ENCODE results near the gene DHX38. TPM values are rescaled to one million over a fixed set of nuclear protein-coding genes. Genes with fewer than 3 reads are reported as not detected.

Gene DHX38
- total and polyA plus RNA-seq, 2 of the 13 experiments (the other 11 are each of a cell fraction or from before 2014, with no cell fraction given), result 54.4 to 85.9 TPM

- TF ChIP-seq, protein P1, sequence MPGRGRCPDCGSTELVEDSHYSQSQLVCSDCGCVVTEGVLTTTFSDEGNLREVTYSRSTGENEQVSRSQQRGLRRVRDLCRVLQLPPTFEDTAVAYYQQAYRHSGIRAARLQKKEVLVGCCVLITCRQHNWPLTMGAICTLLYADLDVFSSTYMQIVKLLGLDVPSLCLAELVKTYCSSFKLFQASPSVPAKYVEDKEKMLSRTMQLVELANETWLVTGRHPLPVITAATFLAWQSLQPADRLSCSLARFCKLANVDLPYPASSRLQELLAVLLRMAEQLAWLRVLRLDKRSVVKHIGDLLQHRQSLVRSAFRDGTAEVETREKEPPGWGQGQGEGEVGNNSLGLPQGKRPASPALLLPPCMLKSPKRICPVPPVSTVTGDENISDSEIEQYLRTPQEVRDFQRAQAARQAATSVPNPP (CRISPR knock-in tag; IDR thresholded peaks at IDR 0.05), result no peak
- TF ChIP-seq E2F2 (CRISPR knock-in tag; IDR thresholded peaks at IDR 0.05; ENCODE audit: borderline replicate concordance) (peak; percentile 71; the same call in 1 of the 2 replicates), NR3C1 (CRISPR knock-in tag; IDR thresholded peaks at IDR 0.05) (no peak), SOX13 (IDR thresholded peaks at IDR 0.05) (peak; percentile 31; the same call in 1 of the 2 replicates), SOX13 (CRISPR knock-in tag; conservative IDR thresholded peaks at IDR 0.05 in 1 of 2, IDR thresholded peaks at IDR 0.05 in 1 of 2) (peak in 1 of 2 experiments; percentile 81; a peak in 2 of 4 replicates), RAD21 (CRISPR knock-in tag; IDR thresholded peaks at IDR 0.05) (no peak; the same call in 1 of the 2 replicates), ZNF777 (CRISPR knock-in tag; IDR thresholded peaks at IDR 0.05) (no peak), ZIK1 (CRISPR knock-in tag; IDR thresholded peaks at IDR 0.05; ENCODE audit: borderline replicate concordance, low read depth) (0 out of 2 replicates have a peak, but pooled peaks have one; percentile 51), ZNF230 (CRISPR knock-in tag; IDR thresholded peaks at IDR 0.05) (no peak), SKIL (CRISPR knock-in tag; IDR thresholded peaks at IDR 0.05; ENCODE audit: borderline replicate concordance) (peak; percentile 20; the same call in 1 of the 2 replicates), ZNF496 (CRISPR knock-in tag; IDR thresholded peaks at IDR 0.05; ENCODE audit: insufficient replicate concordance) (no peak), ZNF597 (CRISPR knock-in tag; IDR thresholded peaks at IDR 0.05) (no peak), ZNF382 (CRISPR knock-in tag; IDR thresholded peaks at IDR 0.05; ENCODE audit: borderline replicate concordance) (no peak), SAP130 (CRISPR knock-in tag; IDR thresholded peaks at IDR 0.05; ENCODE audit: low read depth) (peak; percentile 86), HOXD1 (CRISPR knock-in tag; IDR thresholded peaks at IDR 0.05) (peak; percentile 53; the same call in 1 of the 2 replicates), SOX6 (IDR thresholded peaks at IDR 0.05) (no peak), SOX6 (CRISPR knock-in tag; IDR thresholded peaks at IDR 0.05) (peak; percentile 89), ZBTB3 (CRISPR knock-in tag; IDR thresholded peaks at IDR 0.05; ENCODE audit: borderline replicate concordance, low read depth) (no peak), ZNF546 (CRISPR knock-in tag; conservative IDR thresholded peaks at IDR 0.05) (no peak), HDAC1 (CRISPR knock-in tag; IDR thresholded peaks at IDR 0.05) (peak; percentile 78), REPIN1 (CRISPR knock-in tag; IDR thresholded peaks at IDR 0.05; ENCODE audit: borderline replicate concordance, low read depth) (peak; percentile 54; the same call in 1 of the 2 replicates), ZNF616 (CRISPR knock-in tag; IDR thresholded peaks at IDR 0.05; ENCODE audit: low read depth) (no peak)
- TF ChIP-seq, protein P2, sequence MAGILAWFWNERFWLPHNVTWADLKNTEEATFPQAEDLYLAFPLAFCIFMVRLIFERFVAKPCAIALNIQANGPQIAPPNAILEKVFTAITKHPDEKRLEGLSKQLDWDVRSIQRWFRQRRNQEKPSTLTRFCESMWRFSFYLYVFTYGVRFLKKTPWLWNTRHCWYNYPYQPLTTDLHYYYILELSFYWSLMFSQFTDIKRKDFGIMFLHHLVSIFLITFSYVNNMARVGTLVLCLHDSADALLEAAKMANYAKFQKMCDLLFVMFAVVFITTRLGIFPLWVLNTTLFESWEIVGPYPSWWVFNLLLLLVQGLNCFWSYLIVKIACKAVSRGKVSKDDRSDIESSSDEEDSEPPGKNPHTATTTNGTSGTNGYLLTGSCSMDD (CRISPR knock-in tag; IDR thresholded peaks at IDR 0.05), result no peak
Observed at GRCh38 chr16:72072514-72073342, 20.9 kb upstream of the DHX38 start (continued).
